EL (cell line): Measurements from ENCODE around the gene RNASE3.
"Not testable (repeated sequence)": the region's sequence is repeated elsewhere in the genome, so short reads cannot be mapped to it uniquely, and the experiment has no call there.

Experiments used
- DNase-seq: peaks from one replicate; pipeline ENCODE4 v3.0.0-alpha.2; 2016

RNASE3 gene

GRCh38 chr14:20891126-20891825, at the start of gene RNASE3:
Gene RNASE3, plus strand, starts transcription at chr14:20891385. Its CDS starts 302 bp downstream, at chr14:20891687.
- not testable (repeated sequence) for DNase-seq

- no peak for DNase-seq
Observed at GRCh38 chr14:20846560-20846959, 44.6 kb upstream of the RNASE3 start.

- peak; percentile 51 for DNase-seq
Observed at GRCh38 chr14:20848316-20848954, 42.8 kb upstream of the RNASE3 start.

DNA sequence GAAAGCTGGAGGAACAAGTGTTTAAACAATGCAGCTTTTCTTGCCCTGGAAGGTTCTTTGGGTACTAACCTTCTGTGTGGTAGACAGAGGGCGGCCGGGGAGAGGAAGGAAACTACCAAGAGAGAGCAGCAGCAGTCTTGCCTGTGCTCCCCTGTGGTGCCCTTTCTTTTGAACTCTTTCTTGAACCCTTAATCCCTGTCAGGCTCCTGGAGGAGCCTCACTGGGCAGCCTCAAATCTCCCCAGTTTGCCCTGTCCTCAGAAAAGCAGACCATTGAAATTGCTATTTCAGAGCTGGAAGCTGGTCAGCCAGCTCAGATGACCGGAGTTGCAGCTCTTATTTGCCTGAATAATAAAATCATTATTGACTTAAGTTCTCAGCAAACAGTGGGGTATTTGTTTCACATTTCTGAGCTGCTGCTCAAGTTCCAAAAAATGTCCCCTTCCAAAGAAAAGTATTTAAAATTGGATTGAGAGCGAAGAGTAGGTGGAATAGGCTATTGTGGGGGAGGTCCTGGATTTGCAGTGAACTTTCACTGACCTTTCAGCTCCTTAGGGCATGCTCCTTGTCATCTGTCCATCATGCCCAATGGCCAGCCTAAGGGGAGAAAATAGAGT, 42.1 kb upstream of the RNASE3 start:
- DNase-seq = no peak

GRCh38 chr14:20853042-20853441, 38.1 kb upstream of the RNASE3 start:
- DNase-seq = no peak

DNA sequence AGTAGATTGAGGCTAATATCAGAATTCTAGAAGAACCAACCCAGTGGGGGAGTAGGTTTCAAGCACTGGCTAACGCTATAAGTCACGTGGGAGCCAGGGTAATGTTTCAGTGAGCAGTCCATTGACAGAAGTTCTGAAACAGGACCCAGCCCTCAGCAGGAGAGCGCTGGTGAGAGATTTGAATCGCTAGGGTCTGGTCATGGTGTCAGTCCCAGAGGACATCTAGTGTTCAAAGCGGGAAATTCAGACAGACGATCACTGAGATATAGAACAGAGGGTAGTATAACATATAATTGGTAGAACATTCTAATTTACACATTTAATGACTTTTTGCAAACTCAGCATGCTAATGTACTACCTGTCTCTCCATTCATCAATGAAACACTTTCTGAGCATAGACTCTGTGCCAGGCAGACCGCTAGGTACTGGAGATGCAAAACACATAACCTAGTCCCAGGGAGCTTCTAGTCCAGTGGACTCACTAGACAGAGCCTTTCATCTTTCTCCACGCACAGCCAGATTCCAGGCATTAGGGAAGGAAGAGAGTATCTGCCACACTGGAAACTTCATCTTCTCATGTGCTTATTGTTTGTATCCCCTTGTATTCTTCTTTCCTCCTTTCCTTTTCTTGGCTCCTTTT, 35.4 kb upstream of the RNASE3 start:
- peak; percentile 52 for DNase-seq

GRCh38 chr14:20857207-20857606, 34.0 kb upstream of the RNASE3 start:
- no peak for DNase-seq

- DNase-seq = peak; percentile 45
Observed at GRCh38 chr14:20857630-20858261, 33.4 kb upstream of the RNASE3 start.

DNA sequence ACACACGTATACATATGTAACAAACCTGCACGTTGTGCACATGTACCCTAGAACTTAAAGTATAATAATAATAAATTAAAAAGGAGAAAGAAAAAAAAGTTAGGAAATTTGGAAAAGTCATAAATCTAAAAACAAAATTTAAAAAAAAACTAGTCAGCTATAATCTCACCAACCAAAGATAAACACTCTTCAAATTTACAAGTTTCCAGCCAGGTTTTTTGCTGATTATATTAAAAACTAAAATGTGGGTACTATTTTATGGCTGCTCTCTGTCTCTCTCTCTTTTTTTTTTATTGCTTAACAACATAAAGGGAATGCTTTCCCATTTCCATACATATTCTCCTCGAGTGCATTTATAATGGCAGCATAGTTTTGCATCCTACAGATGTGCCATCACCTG, 25.0 kb upstream of the RNASE3 start:
- no peak for DNase-seq

- DNase-seq = peak; percentile 2
Observed at GRCh38 chr14:20866963-20867362, 24.2 kb upstream of the RNASE3 start.

DNA sequence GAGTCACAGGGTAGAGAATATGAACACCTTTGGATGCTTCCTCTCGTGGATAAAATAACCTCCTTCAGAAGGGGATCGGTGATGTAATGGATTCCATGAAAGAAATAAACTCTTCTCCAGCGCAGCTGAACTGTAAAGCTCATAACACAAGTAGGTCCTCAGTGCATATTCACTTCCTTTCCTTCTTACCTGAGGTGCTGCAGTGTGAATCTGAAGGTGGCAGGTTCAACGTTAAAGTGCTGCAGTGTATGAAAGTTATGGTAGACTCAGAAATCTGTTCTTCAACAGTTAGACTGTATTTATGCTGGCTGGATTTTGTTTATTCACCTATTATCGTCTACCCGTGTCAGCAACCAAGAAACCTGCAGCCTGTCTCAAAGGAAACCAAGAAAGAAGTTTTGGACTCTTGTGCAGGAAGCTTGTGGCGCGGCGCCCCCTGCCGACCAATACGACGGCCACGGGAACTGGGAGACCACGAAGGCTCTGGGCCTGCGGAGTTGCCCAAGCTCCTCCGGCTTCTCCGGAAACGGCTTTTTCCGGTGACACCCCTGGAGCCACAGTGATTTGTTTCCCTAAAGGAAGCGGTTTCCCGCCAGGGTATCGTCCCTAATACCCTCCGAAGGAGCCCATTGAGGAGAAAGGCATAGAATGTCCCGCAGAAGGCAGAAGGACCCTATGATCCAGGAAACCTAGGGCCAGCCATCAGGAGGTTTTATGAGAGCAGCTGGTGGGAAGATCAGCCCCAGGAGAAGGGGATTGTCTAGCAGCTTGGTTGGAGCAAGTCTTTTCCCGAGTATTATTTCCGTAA, 17.6 kb upstream of the RNASE3 start:
- peak; percentile 72 for DNase-seq

- DNase-seq = no peak
Observed at GRCh38 chr14:20877016-20877415, 14.2 kb upstream of the RNASE3 start.

DNA sequence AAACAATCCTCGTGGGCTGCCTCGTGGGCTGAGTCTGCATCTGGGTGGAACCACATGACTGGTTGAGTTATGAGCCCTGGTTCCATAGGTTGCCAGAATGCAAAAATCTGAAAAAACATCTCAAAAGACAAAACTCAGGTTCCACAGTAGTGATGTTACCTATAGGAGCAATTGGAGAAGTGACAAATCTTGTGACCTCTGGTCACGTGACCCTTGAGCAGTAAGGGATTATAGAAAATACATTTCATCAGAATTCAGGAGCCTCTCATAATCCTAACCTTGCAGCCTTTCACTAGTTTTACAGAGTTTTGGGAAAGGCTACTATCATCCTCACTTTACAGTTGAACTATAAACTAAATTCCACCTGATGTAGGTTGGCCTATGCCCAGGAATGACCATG, 12.5 kb upstream of the RNASE3 start:
- no peak for DNase-seq

- not testable (repeated sequence) for DNase-seq
Observed at GRCh38 chr14:20881229-20881628, 10.0 kb upstream of the RNASE3 start.

DNA sequence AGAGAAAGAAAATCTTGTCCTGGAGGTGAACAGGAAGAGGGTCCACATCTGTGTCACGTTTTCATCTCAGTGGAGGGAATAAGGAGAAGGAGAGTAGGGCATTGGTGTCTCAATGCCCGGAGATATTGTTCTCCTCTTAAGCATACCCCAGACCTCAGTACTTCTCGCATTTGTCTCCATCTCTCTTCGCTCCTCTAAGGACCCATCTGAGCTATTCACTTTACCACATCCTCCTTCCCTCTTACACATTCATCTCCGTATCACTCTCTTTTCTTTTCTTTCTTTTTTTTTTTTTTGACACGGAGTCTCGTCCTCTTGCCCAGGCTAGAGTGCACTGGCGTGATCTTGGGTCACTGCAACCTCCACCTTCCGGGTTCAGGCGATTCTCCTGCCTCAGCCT, 8.4 kb upstream of the RNASE3 start:
- not testable (repeated sequence) for DNase-seq

GRCh38 chr14:20888411-20888810, 2.8 kb upstream of the RNASE3 start:
- not testable (repeated sequence) for DNase-seq

DNA sequence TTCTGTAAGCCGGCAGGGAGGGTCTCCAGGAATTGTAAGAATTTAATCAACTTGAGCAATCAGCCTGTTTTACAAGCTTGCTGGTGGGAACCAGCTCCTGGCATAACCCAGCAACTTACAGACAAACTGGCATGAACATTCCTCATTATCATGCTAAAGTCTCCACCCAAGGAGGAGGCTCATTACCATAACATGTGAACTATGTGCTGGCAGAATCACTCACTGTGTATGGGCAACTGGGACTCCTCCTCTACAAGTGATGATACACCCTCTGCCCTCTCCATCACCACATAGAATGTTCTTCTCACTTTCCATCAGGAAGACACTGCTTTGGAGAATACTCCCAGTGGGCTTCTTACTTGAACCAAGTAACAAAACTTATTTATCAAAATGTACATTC, 4.1 kb downstream of the RNASE3 start:
- DNase-seq = not testable (repeated sequence)

- DNase-seq = no peak
Observed at GRCh38 chr14:20904393-20905029, 13.3 kb downstream of the RNASE3 start.

DNA sequence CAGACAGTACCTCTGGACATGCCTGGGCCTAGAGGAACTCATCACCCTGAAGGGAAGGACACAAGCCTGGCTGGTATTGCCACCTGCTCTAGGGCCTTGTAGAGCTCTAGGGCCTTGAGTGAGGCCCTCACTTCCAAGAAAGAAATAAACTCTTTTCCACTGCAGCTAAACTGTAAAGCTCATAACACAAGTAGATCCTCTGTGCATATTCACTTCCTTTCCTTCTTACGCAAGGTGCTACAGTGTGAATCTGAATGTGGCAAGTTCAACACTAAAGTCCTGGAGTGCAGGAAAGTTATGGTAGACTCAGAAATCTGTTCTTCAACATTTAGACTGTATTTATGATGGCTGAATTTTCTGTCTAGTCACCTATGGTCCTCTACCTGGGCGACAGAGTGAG, 14.5 kb downstream of the RNASE3 start:
- no peak for DNase-seq

GRCh38 chr14:20907214-20907613, 16.0 kb downstream of the RNASE3 start:
- DNase-seq = no peak

GRCh38 chr14:20910822-20911221, 19.6 kb downstream of the RNASE3 start:
- not testable (repeated sequence) for DNase-seq
